AG09309 (cell line): ENCODE results near the gene MCFD2.
A peak's percentile ranks its signal among the peaks of the same experiment; 100 is the strongest.

Experiments
- DNase-seq: peaks from one replicate; pipeline ENCODE4 v3.0.0-alpha.2; 2010; ENCODE audit warnings: low read depth
- H3K4me3 ChIP-seq: 2 replicates; pipeline ENCODE4 v1.5.1; 2011; ENCODE audit warnings: mild to moderate bottlenecking, low read depth, low read length, moderate library complexity; ENCODE audit not compliant: control insufficient read depth
- CTCF ChIP-seq: IDR thresholded peaks from 2 replicates; pipeline ENCODE4 v1.5.1; 2011; ENCODE audit warnings: mild to moderate bottlenecking, low read depth, low read length, inconsistent platforms; ENCODE audit not compliant: insufficient read depth, control insufficient read depth; ENCODE audit errors: missing control alignments

The MCFD2 gene

DNA sequence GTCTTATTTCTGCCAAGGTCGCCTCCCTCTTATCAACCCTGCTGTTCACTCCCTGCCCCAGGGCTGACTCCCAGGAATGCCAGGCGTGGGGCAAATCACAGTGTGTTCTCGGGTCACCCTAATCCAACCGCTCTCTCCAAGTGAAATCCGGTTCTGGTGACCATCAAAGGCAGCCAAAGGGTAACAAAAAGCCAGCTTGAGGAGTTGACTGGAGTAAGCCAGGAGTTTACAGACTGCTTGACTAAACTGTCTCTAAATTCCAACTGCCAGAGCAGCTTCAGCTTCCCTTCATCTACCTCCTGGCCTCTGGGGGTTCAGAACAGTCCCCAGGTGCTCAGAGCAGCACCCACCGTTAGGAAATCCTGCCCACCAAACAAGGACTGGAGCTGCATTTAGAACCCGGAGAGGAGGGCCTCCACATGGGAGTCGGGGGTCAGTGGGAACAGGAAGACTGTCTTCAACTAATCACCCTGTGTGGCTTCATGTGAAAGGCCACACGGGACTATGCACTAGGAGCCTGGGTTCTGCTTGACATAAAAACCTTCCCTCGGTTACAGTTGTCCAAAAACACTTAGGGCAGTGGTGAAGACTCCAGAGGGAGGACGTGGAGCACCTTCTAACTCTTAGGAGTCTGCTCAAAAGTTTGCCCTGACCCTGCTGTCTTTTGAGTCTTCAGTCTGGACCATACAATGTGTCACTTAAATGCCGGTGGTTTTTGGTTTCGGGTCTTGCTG is 24.2 kb upstream of the MCFD2 start:
- peak overlapping the region; percentile 51 for H3K4me3 ChIP-seq
- TF ChIP-seq CTCF, result no peak
- no peak for DNase-seq

DNA sequence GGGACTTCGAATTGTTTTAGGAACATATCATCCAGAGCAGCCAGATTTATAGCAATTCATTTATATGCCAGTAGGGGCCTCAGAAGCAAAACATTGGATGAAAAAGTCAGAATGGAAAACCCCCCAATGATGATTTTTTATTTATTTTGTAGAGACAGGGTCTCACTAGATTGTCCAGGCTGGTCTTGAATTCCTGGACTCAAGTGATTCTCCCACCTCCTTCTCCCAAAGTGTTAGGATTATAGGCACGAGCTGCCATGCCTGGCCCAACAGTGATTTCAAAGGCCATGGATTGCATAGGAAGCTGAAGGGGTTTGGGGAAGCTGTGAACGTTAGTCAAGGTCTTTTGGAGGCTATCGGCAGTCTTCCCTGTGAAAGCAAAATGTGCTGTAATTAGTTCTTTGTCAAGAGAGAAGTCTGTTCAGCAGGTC is 21.9 kb upstream of the MCFD2 start:
- no peak overlapping the region for H3K4me3 ChIP-seq
- DNase-seq, result no peak
- peak; percentile 40 for TF ChIP-seq CTCF

DNA sequence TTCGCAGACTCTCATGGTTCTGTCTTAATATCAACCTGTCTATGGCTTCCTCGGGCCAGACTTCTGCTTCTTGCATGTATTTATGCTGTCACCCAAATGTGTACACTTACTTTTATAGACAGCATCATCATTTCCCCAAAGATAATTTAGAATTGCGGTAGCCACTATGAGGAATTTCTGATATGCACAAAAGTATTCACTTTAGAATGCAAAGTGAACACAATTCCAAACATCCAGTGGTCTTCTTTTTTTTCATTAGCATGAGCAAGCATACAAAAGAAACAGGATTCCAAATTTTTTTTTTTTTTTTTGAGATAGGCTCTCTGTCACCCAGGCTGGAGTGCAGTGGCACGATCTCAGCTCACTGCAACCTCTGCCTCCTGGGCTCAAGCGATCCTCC is 21.0 kb upstream of the MCFD2 start:
- DNase-seq, result no peak
- no peak for TF ChIP-seq CTCF
- no peak overlapping the region for H3K4me3 ChIP-seq

DNA sequence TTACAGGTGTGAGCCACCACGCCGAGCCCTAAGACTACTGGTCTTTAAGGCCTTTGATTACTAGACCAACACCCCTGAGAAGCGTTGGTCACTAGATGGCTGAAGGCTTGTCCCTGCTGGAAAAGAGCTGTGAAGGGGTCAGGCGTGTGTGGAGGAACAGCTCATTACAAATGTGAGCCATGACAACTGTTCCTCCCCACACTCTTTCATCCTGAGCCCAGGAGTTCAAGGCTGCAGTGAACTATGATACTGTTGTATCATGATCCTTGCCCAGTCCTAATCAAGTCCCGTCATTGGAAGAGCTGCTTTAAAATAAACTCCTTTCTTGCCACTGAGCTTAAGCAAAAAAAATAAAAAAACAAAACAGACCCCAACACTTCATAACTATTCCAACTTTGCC is 19.5 kb upstream of the MCFD2 start:
- no peak for DNase-seq
- H3K4me3 ChIP-seq, result no peak overlapping the region
- no peak for TF ChIP-seq CTCF

DNA sequence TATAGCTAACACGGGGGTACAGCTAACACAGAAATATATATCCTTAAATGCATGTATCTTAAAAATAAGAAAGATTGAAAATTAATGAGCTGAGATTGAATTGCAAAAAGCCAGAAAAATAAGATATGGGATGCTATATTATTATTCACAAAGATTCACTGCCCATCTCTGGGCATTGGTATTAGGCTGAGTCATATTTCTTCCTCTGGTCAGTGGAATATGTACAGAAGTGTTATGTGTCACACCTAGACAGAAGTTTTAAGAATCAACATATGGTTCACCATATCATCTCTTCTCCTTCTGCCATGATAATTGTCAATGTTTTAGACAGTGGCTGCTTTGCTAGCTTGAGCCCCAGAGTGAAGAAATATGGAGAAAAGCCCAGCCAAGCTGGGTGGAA is 14.0 kb upstream of the MCFD2 start:
- no peak overlapping the region for H3K4me3 ChIP-seq
- no peak for DNase-seq
- no peak for TF ChIP-seq CTCF

DNA sequence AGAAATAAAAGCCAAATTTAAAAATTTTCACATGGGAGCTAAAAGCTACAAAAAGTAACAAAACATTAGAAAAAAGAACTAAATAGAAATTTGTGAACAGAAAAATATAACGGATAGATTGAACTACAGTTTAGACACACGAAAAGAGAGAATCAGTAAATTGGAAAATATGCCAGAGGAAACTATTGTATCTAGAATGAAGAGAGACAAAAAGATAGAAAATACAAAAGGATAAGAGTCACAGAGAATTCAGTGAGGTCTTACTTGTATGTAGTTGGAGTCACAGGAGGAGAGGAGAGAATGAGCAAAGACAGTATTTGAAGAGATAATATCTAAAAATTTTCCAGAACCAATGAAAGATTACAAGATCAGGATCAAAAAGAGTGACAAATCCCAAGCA is 11.3 kb upstream of the MCFD2 start:
- DNase-seq, result no peak
- no peak for TF ChIP-seq CTCF
- no peak overlapping the region for H3K4me3 ChIP-seq
